ENCODE data around the gene CFDP1.

CFDP1 gene

DNA sequence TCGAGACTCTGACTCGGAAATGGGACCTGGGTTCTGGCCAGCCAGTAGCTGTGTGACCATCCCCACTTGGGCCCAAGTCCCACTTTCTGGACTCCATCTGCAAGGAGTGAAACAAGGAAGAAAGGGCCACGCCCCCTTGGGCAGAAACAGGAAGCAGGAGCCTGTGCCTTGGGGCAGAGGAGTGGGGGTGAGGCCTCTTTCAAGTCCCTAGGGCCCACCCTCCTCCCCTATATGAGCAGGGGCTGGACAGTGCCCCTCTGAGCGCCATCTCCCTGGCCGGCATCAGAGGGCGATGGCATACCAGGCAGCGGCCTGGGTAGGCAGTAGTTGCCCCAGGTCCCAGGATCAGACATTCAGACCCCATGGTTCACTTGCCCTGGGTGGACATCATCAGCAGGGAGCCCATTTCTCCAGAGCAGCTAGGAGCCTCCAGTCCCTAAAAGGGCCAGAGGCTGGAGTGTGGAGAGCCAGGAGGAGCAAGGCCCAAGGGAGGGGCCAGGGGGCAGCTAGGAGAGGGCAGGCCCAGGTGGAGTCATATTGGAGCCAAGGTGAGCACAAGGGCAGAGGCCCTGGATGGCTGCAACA is 189.0 kb downstream of the CFDP1 start:
- in situ Hi-C loops (cut with HindIII; ENCODE audit: low sequenced_read_pairs): loop anchor here (25.0 kb wide), 1 partner anchor 143 kb away; no protein-coding TSS in a partner anchor
